Ecto neural progenitor cell (in vitro differentiated cells): Measurements from ENCODE around the gene EHMT1.
"Not testable (repeated sequence)": the region's sequence is repeated elsewhere in the genome, so short reads cannot be mapped to it uniquely, and the experiment has no call there.

Experiments
- DNase-seq: peaks from one replicate; pipeline ENCODE4 v3.0.0-alpha.2; 2018; ENCODE audit warnings: low spot score

EHMT1 gene

DNA sequence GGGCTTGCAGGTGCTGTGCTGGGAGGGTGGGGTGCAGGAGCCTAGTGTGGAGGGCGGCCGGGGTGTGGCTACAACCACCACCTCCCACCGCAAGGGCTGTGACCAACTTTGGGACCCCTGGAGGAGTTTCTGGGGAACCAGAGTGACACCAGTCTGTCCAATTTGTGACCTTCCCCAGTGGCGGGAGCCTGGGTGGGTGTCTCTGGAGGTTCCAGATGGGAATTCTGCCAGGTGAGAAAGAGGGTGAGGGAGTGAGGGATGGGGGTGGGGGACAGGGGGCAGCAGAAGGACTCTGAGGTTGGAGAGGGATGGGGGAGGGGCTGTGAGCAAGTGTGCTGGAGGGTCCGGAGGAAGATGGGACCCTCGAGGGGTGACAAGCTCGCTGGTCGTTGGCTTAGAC lies 254.6 kb downstream of the EHMT1 start:
- DNase-seq, result no peak

DNA sequence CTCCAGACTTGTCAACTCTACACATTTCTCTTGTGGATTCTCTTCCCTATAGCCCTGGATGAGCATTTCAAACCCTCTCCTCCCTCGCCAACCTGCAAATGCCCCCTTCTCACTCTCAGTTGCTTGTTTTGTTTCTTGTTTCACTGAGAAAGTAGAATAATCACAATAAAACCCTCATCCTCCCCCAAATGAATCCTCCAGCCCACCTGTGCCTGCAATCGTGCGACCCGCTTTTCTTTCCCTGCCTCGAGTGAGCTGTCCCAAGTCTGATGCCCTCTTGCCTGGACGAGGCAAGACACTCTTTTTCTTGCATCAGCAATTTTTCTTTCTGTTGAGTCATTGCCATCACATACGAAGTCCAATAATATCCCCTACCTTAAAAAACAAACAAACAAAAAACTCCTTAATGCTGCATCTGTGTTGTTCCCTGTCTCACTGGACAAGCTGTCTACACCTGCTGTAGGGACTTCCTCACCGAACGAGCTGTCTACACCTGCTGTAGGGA lies 255.1 kb downstream of the EHMT1 start:
- DNase-seq, result no peak

DNA sequence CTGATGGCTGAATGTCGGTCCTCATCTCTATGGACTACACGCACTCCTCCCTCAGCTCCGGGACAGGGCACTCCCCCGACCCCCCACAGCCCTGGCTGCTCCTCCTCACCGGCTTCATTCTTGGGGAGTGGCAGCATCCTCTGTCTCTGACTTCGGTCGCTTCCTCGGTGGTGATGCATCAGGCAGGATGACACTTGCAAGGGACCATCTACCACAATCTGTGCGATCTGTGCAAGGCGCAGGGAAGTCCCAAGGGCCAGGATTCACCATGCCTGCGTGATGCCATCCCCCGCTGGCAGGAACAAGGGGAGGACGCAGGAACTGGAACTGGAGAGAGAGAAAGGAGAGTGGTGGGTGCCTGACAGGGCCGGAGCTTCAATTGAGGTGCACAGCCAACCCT lies 256.5 kb downstream of the EHMT1 start:
- no peak for DNase-seq

DNA sequence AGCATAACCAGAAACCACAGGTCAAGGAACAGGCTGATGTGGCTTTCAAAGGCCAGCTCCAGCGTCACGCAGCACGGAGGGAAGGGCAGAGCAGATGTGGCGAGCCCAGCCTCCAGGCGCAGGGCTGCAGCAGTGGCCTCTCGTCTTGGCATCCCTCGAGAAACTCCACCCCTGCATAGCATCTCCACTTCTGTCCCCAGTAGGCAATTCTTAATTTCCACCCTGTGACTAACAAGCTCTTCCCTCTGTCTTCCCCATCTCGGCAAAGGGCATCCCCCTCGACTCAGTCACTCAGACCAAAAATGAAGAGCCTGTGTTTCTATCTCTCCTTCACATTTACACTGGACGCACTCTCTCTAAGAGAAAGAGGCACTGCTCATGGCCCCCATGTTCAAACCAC lies 257.0 kb downstream of the EHMT1 start:
- DNase-seq, result no peak

DNA sequence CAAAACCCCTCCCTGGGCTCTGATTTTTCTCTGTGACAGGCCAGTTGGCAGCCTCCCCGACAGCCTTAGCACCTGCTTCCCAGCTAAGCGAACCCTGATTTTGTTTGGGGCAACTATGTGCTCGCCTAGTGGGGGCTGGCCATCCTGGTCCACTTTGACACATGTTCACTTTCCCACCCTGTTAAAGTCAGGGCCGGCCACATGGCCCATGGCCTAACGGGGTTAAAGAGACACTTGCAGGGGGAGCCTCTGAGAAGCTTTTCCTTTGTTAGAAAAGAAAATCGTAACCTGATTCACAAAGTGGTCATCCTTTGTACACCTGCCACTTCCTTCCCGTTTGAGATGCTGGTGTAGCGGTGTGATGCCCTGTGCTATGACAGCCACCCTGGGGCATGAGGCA lies 257.5 kb downstream of the EHMT1 start:
- DNase-seq, result no peak

DNA sequence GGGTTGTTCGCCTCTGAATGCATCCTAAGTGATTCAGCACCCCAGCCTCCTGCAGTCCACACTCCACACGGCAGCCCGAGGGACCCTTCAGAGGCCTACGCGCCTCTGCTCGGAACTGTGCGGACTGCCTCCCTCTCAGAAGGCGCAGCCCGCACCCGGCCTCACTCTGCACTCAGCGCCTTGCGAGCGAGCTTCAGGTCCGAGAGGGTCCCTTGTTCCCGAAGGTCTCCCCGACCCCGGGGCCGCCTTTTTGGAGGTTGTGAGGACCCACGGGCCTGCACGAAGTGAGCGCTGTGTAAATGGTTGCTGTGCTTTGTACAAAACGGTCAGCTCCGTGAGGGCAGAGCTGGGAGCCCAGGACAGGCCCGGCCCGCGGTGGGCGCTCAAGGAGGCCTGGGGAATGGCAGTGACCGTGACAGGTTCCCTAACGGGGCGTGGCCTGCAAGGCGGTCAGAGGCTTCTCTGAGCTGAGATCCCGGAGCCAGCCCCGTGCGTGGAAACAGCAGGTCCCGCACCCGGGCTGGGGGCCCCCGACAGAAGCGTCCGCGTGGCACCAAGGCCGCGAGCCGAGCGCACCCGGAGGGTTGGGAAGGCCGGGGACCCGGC lies 258.1 kb downstream of the EHMT1 start:
- DNase-seq, result no peak

DNA sequence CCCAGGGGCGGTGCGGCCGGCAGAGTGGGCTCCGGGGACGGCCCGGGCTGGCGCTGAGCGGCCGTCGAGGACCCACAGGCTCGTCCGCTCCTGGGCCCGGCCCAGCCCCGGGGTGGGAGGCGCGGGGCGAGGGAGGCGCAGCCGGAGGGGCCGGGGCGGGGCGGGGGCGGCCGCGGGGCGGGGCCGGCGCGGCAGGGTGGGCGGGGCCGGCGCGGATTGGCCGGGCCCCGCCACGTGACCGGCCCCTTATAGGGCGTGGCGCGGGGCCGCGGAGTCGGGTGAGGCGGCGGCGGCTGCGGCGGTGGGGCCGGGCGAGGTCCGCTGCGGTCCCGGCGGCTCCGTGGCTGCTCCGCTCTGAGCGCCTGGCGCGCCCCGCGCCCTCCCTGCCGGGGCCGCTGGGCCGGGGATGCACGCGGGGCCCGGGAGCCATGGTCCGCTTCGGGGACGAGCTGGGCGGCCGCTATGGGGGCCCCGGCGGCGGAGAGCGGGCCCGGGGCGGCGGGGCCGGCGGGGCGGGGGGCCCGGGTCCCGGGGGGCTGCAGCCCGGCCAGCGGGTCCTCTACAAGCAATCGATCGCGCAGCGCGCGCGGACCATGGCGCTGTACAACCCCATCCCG lies 258.8 kb downstream of the EHMT1 start, which contains the start of gene CACNA1B:
Gene CACNA1B, plus strand, starts transcription at position 277 of the 617 bp plus-strand sequence. Its CDS starts 152 bp downstream, at position 429.
- peak; percentile 66 for DNase-seq

DNA sequence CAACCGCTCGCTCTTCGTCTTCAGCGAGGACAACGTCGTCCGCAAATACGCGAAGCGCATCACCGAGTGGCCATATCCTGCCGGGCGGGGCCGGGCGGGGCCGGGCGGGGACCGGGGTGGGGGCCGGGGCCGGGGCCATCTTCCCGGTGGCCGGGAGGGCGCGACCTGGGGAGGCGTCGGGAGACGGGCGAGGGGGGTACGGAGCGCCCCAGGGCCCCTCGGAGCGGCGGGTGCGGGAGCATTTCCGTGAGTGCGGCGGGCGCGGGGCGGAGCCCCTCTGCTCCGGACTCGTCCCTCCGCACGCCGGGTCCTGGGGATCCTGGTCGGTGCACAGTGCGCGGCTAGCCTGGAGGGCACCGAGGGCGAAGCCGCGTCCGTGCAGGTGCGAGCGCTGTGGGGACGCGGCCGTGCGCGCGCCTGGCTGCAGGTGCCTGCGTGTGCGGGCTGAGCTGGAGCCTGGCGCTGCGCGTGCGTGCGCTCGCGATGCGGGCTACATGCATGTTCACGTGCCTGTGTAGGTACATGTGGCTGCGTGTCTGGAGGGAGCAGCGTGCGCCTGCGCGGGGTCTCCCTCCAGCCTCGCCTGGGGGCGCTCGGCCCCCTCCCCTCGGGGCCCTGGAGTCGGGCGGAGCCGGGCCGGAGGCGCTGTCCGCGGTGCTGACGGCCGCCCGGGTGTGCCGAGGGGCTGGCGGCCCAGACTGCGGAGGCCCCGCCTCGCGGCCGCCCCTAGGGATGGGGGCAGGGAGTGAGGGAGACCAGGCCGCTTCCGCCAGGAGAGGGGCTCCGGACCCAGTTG lies 259.5 kb downstream of the EHMT1 start:
- DNase-seq, result peak; percentile 90

DNA sequence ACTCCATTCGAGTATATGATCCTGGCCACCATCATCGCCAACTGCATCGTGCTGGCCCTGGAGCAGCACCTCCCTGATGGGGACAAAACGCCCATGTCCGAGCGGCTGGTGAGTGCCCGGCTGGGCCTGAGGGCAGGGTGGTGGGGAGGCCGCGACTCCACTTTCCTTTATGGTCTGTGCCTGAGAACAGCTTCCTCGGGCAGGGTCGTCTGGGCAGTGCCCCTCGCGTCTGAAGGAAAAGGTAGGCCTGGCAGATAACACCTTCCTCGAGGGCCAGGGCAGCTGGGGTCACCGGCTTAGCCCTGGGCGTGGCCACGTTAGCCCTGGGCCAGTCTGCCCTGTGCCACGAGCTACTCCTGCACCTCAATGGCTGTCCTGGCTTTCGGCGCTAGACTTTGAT lies 260.2 kb downstream of the EHMT1 start:
- DNase-seq, result no peak

DNA sequence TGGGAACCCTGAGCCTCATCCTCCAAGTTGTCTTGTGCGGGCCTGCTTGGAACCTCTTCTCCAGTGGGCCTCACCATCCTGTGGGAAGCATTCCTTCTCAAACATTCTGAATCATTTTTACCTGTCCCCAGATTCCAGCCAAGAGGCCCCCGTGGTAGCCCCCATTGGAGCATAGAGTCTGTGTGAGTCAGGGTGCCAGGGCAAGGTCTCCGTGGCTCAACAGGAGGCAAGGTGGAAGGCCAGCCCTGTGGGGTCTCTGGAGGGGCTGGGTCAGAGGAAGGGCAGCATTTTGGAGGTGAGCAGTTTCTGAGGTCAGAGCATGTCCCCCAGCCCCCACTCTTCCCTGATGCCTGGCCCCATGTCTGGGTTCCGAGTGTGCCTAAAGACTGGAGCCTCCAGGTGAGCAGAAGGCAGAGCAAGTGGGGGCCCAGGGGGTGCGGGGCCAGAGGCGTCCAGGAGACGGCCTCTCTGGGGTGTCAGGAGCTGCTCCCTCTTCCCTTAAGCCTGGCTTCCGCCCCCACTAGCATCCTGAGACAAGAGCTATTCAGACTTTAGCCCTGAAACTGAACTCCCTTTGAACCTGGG lies 260.9 kb downstream of the EHMT1 start:
- DNase-seq, result no peak

DNA sequence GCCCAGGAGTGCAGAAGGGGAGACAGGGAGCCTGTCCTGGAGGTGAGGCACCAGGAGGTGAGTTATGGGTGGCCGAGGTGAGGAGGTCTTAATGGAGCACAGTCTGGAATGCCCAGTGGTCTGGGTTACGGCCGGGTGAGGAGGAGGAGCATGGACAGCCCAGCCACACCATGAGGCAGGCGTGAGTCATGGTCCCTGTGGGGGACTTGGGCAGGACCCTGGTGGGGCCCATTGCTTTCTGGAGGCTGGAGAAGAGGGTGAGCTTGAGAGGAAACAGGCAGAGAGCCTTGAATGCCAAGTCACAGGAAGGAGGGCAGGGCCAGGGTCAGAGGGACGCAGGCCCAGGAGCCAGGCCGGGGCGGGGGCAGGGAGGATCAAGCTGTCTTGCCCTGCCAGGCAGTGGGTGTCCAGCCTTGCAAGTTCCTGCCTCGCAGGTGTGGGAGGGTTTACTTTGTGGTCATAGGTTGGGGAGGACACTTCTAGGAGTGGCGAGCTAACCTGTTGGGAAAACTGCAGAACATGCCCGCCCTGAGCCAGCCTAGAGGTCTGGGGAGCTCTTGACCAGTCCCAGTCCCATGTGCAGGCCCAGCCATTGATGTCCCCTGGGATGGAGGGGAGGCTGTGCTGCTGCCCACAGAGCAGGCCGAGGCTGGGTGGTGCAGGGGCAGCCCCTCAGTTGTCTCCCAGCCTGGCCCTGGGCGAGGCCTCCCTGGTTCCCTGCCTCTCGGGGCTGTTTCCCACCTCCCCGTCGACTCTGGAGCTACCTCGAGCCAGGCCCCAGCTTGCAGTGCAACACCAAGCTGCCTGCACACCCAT lies 261.6 kb downstream of the EHMT1 start:
- DNase-seq, result no peak

DNA sequence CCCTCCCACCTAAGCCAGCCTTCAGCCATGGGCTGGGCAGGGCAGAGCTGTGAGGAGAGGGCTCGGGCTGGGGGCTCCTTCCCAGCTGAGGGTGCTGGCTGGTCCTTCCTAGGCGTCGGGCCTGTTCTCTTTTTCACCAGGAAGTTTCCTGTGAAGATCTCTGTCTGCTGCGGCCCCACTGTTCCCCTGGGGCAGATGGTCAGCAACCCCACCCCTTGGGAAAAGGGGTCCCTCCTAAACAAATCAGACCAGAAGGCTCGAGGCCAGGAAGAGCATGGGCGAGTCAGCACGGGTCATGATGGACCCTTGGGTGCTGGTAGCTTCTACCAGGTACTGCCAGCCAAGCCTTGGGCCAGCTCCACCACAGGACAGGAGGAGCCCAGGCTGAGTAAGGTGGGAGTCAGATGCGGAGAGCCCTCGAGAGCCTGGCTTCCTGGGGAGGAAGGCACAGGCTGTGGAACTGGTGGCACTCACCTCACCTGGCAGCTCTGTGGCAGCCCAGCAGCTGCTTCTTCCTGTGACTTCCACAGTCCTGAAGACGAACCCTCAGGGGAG lies 262.2 kb downstream of the EHMT1 start:
- no peak for DNase-seq

DNA sequence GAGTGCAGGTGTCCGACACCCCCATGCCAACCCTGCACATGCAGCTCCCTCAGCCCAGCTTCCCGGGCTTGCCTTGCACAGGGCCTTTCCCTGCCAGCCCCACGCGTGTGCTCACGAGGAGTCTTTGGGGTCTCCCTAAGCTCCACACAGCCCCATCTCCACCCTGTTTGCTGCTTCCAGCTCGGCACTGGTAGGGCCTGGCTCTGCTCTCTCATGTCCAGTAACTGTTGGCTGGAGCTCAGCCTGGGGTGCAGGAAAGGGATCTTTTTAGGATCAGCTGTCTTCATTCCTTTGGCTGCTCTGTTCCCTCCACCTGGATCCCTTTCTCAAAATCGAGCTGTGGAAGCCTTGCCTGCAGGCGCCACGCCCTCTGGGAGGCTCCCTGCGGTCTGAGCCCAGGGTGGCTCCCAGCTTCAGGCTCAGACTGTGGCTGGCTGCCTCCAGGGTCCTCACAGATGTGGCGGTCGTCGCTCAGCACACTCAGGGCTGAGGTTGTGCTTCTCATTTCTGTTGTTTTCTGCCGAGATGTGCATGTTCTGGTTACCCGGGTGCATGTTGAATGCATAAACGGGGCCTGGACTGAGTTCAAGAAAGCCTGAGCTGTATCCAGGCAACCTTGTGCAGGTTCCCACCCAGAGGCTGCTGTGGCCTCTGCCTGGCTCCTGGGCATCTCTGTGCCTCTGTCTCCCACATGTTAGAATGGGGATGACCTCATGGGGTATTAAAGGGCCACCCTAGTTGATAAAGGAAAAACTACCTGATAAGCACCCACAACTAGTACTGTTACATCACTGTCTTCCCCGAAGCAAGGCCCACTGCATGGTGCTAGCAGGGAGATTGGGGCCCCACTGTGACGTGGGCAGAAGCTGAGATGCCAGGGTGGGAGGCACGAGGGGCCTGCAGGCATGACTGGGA lies 263.0 kb downstream of the EHMT1 start:
- DNase-seq, result no peak

DNA sequence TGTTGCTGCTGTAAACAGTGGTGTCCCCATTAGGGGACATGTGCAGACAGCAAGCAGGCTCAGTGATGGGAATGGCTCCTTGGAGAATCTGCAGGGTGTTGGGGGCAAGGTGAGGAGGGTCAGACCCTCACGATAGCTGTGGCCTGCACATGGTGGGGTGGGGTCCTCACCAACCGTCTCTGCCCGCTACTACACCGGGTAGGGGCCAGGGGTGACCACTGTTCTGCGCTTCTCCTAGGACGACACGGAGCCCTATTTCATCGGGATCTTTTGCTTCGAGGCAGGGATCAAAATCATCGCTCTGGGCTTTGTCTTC lies 263.7 kb downstream of the EHMT1 start:
- DNase-seq, result no peak

DNA sequence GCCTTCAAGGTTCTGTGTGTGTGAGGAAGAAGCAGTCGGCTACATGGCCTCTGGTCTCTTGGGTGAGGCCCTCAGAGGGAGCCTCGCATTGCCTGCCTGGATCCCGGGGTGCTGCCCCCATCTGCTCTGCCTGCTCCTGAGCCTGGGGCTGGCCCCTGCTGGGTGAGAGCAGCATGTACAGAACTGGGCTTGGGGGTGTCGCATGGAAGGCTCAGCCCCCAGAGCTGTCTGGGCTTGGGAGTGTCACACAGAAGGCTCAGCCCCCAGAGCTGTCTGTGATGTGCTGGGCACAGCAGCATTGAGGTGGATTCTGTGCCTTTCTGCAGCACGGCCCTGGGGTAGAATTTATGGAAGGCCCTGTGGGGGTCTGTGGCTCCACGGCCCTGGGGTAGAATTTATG lies 265.2 kb downstream of the EHMT1 start:
- not testable (repeated sequence) for DNase-seq

DNA sequence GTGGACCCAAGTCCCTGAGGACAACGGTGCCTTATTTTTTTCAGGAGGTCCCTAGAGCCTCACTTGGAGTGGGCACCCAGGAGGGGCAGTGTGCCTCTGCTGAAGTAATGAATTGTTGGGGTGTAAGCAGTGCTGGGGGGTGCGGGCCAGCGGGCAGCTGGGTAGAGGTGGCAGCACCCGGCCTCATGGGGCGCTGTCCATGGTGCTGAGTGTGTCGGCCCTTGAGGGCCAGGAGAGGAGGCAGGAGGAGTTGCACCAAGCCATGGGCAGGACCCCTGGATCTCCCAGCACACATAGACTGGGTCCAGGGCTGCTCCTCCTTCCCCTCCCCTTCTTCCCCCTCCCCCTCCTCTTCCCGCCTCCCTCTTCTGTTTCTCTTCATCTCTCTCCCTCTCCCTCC lies 265.7 kb downstream of the EHMT1 start:
- not testable (repeated sequence) for DNase-seq

DNA sequence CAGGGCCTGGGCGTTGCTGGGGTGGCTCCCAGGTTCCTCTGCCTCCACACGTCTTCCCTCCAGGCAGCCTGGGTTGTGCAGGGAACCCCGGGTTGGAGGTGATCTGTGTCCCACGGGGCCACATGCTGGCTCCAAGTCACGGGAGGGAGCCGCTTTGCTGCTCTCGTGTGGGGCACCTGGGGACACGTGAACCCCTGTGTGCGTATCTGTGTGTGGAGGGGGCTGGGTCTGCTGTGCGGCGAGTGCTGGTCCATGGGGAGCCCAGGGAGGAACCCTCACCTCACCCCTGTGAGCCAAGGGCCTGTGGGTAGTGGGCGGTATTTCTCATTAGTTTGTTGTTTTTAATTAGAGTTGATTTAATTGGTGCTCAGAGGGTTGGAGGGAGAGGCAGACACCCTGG lies 266.3 kb downstream of the EHMT1 start:
- DNase-seq, result not testable (repeated sequence)
